IPS DF 19.7 (cell line): Measurements from ENCODE around the gene ATAD3C.

ENCODE experiments used
- DNase-seq: peaks from one replicate; pipeline ENCODE4 v3.0.0-alpha.2; 2013; ENCODE audit warnings: low read depth, low spot score

The ATAD3C gene

GRCh38 chr1:1431845-1432273 lies 17.6 kb upstream of the ATAD3C start:
- no peak for DNase-seq

- DNase-seq = no peak
Measured at GRCh38 chr1:1432274-1432950, 17.1 kb upstream of the ATAD3C start.

- DNase-seq = no peak
Measured at GRCh38 chr1:1432951-1433803, 16.3 kb upstream of the ATAD3C start.

- no peak for DNase-seq
Measured at GRCh38 chr1:1433804-1434130, 15.7 kb upstream of the ATAD3C start.

- DNase-seq = no peak
Measured at GRCh38 chr1:1434131-1434823, 15.2 kb upstream of the ATAD3C start.

GRCh38 chr1:1434824-1435105 lies 14.7 kb upstream of the ATAD3C start:
- no peak for DNase-seq

- DNase-seq = no peak
Measured at GRCh38 chr1:1435106-1435903, 14.2 kb upstream of the ATAD3C start, which contains the start of gene VWA1. Gene VWA1, plus strand, starts transcription at chr1:1435690. Its CDS starts 59 bp downstream, at chr1:1435749.

GRCh38 chr1:1435911-1436629 lies 13.4 kb upstream of the ATAD3C start:
- DNase-seq = no peak

GRCh38 chr1:1436630-1437032 lies 12.9 kb upstream of the ATAD3C start:
- no peak for DNase-seq

- no peak for DNase-seq
Measured at GRCh38 chr1:1437033-1437903, 12.2 kb upstream of the ATAD3C start.

- DNase-seq = no peak
Measured at GRCh38 chr1:1437904-1438376, 11.5 kb upstream of the ATAD3C start.

- no peak for DNase-seq
Measured at GRCh38 chr1:1438531-1439381, 10.7 kb upstream of the ATAD3C start.

GRCh38 chr1:1439546-1440261 lies 9.8 kb upstream of the ATAD3C start:
- no peak for DNase-seq

- DNase-seq = no peak
Measured at GRCh38 chr1:1440262-1441001, 9.1 kb upstream of the ATAD3C start.

GRCh38 chr1:1441002-1441888 lies 8.2 kb upstream of the ATAD3C start:
- no peak for DNase-seq

GRCh38 chr1:1442069-1442770 lies 7.3 kb upstream of the ATAD3C start:
- DNase-seq = no peak
